HEK293 (cell line): ENCODE results near the gene LRP8.
A peak's percentile ranks its signal among the peaks of the same experiment; 100 is the strongest.

Source experiments
- CTCF ChIA-PET: fragments of 350-600 bp; formaldehyde crosslinking; extraction: SDS; loops from one replicate; lab custom pipeline; 2021; ENCODE audit warnings: antibody characterized with exemption; lab: Yijun Ruan, JAX
- POLR2A ChIA-PET: fragments of 300-600 bp; formaldehyde crosslinking; extraction: SDS; loops from one replicate; lab custom pipeline; 2020; ENCODE audit warnings: antibody characterized with exemption, inconsistent platforms; lab: Yijun Ruan, JAX
- H3K27ac ChIP-seq: fragments of 200-500 bp; sonication (Bioruptor generic); 2 replicates; pipeline ENCODE4 v1.5.1; 2014; ENCODE audit warnings: low read depth, low read length, control low read depth, inconsistent platforms; ENCODE audit errors: extremely low read depth
- H3K36me3 ChIP-seq, 2 experiments: fragments of 200-500 bp in 1 of 2; sonication (Bioruptor generic) in 1 of 2; 1 replicate in 1 of 2; 2 replicates in 1 of 2; pipeline ENCODE4 v1.5.1; 2014 to 2017; ENCODE audit warnings: inconsistent platforms in 2 of 2, low read length in 2 of 2; ENCODE audit not compliant: control insufficient read depth in 2 of 2, insufficient read depth in 1 of 2
- H3K4me1 ChIP-seq: fragments of 200-500 bp; sonication (Bioruptor generic); 2 replicates; pipeline ENCODE4 v1.5.1; 2014; ENCODE audit warnings: mild to moderate bottlenecking, low read length, inconsistent platforms; ENCODE audit not compliant: control insufficient read depth, insufficient read depth
- H3K4me3 ChIP-seq: 2 replicates; pipeline ENCODE4 v1.5.1; 2011; ENCODE audit warnings: low read depth, mild to moderate bottlenecking, control low read depth, low read length, moderate library complexity
- H3K9me3 ChIP-seq: fragments of 200-500 bp; sonication (Bioruptor generic); 2 replicates; pipeline ENCODE4 v1.5.1; 2014; ENCODE audit warnings: low read depth, low read length, inconsistent platforms; ENCODE audit not compliant: control insufficient read depth, insufficient read depth
- HOXC10 ChIP-seq: sonication (generic); formaldehyde crosslinking; IDR thresholded peaks from 2 replicates; pipeline ENCODE4 v1.8.1; 2023; ENCODE audit warnings: mild to moderate bottlenecking, missing genetic modification reagents
- KLF1 ChIP-seq: fragments of 450-650 bp; formaldehyde crosslinking; IDR thresholded peaks from 2 replicates; pipeline ENCODE4 v1.5.1; 2016; ENCODE audit warnings: missing biosample characterization, missing genetic modification characterization
- ZBTB17 ChIP-seq: fragments of 450-650 bp; formaldehyde crosslinking; IDR thresholded peaks from 2 replicates; pipeline ENCODE4 v1.5.1; 2016; ENCODE audit warnings: missing biosample characterization, missing genetic modification characterization
- ZBTB20 ChIP-seq: fragments of 450-650 bp; formaldehyde crosslinking; IDR thresholded peaks from 2 replicates; pipeline ENCODE4 v1.5.1; 2016; ENCODE audit warnings: missing biosample characterization, missing genetic modification characterization
- ZIC2 ChIP-seq: fragments of 450-650 bp; formaldehyde crosslinking; IDR thresholded peaks from 2 replicates; pipeline ENCODE4 v1.5.1; 2016; ENCODE audit warnings: missing biosample characterization, missing genetic modification characterization
- ZNF132 ChIP-seq: fragments of 450-650 bp; formaldehyde crosslinking; IDR thresholded peaks from 2 replicates; pipeline ENCODE4 v1.5.1; 2017; ENCODE audit warnings: missing biosample characterization, missing genetic modification characterization, borderline replicate concordance
- ZNF157 ChIP-seq: fragments of 450-650 bp; formaldehyde crosslinking; IDR thresholded peaks from 2 replicates; pipeline ENCODE4 v1.5.1; 2016; ENCODE audit warnings: missing biosample characterization, missing genetic modification characterization
- ZNF175 ChIP-seq: fragments of 450-650 bp; formaldehyde crosslinking; IDR thresholded peaks from 2 replicates; pipeline ENCODE4 v1.5.1; 2016; ENCODE audit warnings: missing biosample characterization, missing genetic modification characterization
- ZNF266 ChIP-seq: fragments of 450-650 bp; formaldehyde crosslinking; IDR thresholded peaks from 2 replicates; pipeline ENCODE4 v1.5.1; 2016; ENCODE audit warnings: missing biosample characterization, missing genetic modification characterization, low read depth
- ZNF350 ChIP-seq: fragments of 450-650 bp; formaldehyde crosslinking; IDR thresholded peaks from 2 replicates; pipeline ENCODE4 v1.5.0; 2017; ENCODE audit warnings: missing biosample characterization, mild to moderate bottlenecking, missing genetic modification characterization
- ZNF423 ChIP-seq: fragments of 450-650 bp; formaldehyde crosslinking; IDR thresholded peaks from 2 replicates; pipeline ENCODE4 v1.5.1; 2016; ENCODE audit warnings: missing biosample characterization, missing genetic modification characterization
- ZNF529 ChIP-seq: fragments of 450-650 bp; formaldehyde crosslinking; IDR thresholded peaks from 2 replicates; pipeline ENCODE4 v1.5.1; 2017; ENCODE audit warnings: missing genetic modification characterization, missing biosample characterization; ENCODE audit not compliant: insufficient replicate concordance
- ZNF548 ChIP-seq: fragments of 450-650 bp; formaldehyde crosslinking; IDR thresholded peaks from 2 replicates; pipeline ENCODE4 v1.5.1; 2016; ENCODE audit warnings: missing biosample characterization, missing genetic modification characterization
- ZNF596 ChIP-seq: fragments of 450-650 bp; IDR thresholded peaks from 2 replicates; pipeline ENCODE4 v1.5.0; 2018; ENCODE audit warnings: missing biosample characterization, mild to moderate bottlenecking, missing genetic modification characterization, moderate library complexity
- ZNF621 ChIP-seq: fragments of 450-650 bp; formaldehyde crosslinking; IDR thresholded peaks from 2 replicates; pipeline ENCODE4 v1.5.1; 2017; ENCODE audit warnings: missing biosample characterization, missing genetic modification characterization
- ZNF629 ChIP-seq: fragments of 450-650 bp; formaldehyde crosslinking; IDR thresholded peaks from 2 replicates; pipeline ENCODE4 v1.5.1; 2017; ENCODE audit warnings: missing biosample characterization, missing genetic modification characterization
- ZNF664 ChIP-seq: fragments of 450-650 bp; formaldehyde crosslinking; IDR thresholded peaks from 2 replicates; pipeline ENCODE4 v1.5.1; 2016; ENCODE audit warnings: missing biosample characterization, missing genetic modification characterization
- ZNF843 ChIP-seq: fragments of 450-650 bp; formaldehyde crosslinking; IDR thresholded peaks from 2 replicates; pipeline ENCODE4 v1.5.1; 2016; ENCODE audit warnings: missing biosample characterization, missing genetic modification characterization
- ZSCAN30 ChIP-seq: fragments of 450-650 bp; IDR thresholded peaks from 2 replicates; pipeline ENCODE4 v1.5.1; 2018; ENCODE audit warnings: missing biosample characterization, mild to moderate bottlenecking, missing genetic modification characterization, moderate library complexity

LRP8 gene

GRCh38 chr1:53299233-53299632 lies 28.6 kb downstream of the LRP8 start:
- H3K4me1 ChIP-seq: no peaks in the 10 kb centered on the region
- no peak for TF ChIP-seq ZNF596 (tag by site-specific recombination)
- TF ChIP-seq ZNF132: no peak
- TF ChIP-seq ZNF350 (tag by site-specific recombination): no peak
- TF ChIP-seq ZBTB20 (tag by site-specific recombination): no peak
- TF ChIP-seq ZBTB17: peak; percentile 16; the same call in 1 of the 2 replicates
- TF ChIP-seq ZNF423 (tag by site-specific recombination): no peak
- no peak for TF ChIP-seq ZNF664 (tag by site-specific recombination)
- TF ChIP-seq ZNF621: no peak
- TF ChIP-seq ZNF629 (tag by site-specific recombination): no peak
- no peak for TF ChIP-seq ZNF529 (tag by site-specific recombination)
- peak; percentile 89 for TF ChIP-seq ZIC2 (tag by site-specific recombination)
- TF ChIP-seq, all 188 proteins: peak for 2
- ChIA-PET CTCF (no interaction called here), POLR2A (no interaction called here)
- H3K4me3 ChIP-seq: no peak overlapping the region
- H3K27ac ChIP-seq: no peak overlapping the region
- H3K9me3 ChIP-seq: no peaks in the 10 kb centered on the region
- no peaks in the 10 kb centered on the region for H3K36me3 ChIP-seq

GRCh38 chr1:53298045-53298637 lies 29.7 kb downstream of the LRP8 start:
- Histone ChIP-seq H3K36me3 (no peaks in the 10 kb centered on the region), H3K4me3 (no peak overlapping the region), H3K4me1 (no peaks in the 10 kb centered on the region), H3K9me3 (no peaks in the 10 kb centered on the region), H3K27ac (no peak overlapping the region)
- CTCF ChIA-PET: no interaction called here
- no peak for TF ChIP-seq ZNF843 (tag by site-specific recombination)
- peak; percentile 91 for TF ChIP-seq ZIC2 (tag by site-specific recombination)
- POLR2A ChIA-PET: no interaction called here

- Histone ChIP-seq H3K4me3 (no peak overlapping the region), H3K4me1 (no peaks in the 10 kb centered on the region), H3K27ac (no peak overlapping the region), H3K36me3 (no peaks in the 10 kb centered on the region), H3K9me3 (no peaks in the 10 kb centered on the region)
- TF ChIP-seq ZIC2 (tag by site-specific recombination) (peak; percentile 74), ZNF548 (tag by site-specific recombination) (no peak)
- ChIA-PET POLR2A (no interaction called here), CTCF (interaction anchor here (0.6 kb wide), 1 partner anchor 95 kb away, joined by 4 read pairs; no protein-coding TSS in a partner anchor)
These were observed 30.7 kb downstream of the LRP8 start for GRCh38 chr1:53297195-53297594.

- POLR2A ChIA-PET: interaction anchor here (1.0 kb wide), 1 partner anchor 31 kb away, joined by 3 read pairs; no protein-coding TSS in a partner anchor
These were observed 31.6 kb downstream of the LRP8 start for GRCh38 chr1:53296117-53296749.

GRCh38 chr1:53295726-53296116 lies 32.1 kb downstream of the LRP8 start:
- H3K27ac ChIP-seq: no peak overlapping the region
- no peaks in the 10 kb centered on the region for H3K9me3 ChIP-seq
- ChIA-PET CTCF (interaction anchor here (0.7 to 1.3 kb wide), 2 partner anchors 18 to 97 kb away, joined by 3 read pairs; no protein-coding TSS in a partner anchor), POLR2A (interaction anchor here (1.0 kb wide), 1 partner anchor 31 kb away, joined by 3 read pairs; no protein-coding TSS in a partner anchor)
- H3K4me1 ChIP-seq: no peaks in the 10 kb centered on the region
- H3K4me3 ChIP-seq: no peak overlapping the region
- H3K36me3 ChIP-seq: no peaks in the 10 kb centered on the region
- TF ChIP-seq ZNF157 (no peak), ZSCAN30 (tag by site-specific recombination) (no peak), KLF1 (0 out of 2 replicates have a peak, but pooled peaks have one; percentile 25), HOXC10 (CRISPR knock-in tag) (no peak), ZNF175 (tag by site-specific recombination) (no peak)

More at GRCh38 chr1:53296117-53296749, 31.6 kb downstream of the LRP8 start:
- CTCF ChIA-PET: interaction anchor here (0.7 to 1.3 kb wide), 2 partner anchors 19 to 96 kb away, joined by 3 read pairs; no protein-coding TSS in a partner anchor
- TF ChIP-seq ZNF266 (tag by site-specific recombination) (no peak), ZBTB17 (peak; percentile 45; the same call in 1 of the 2 replicates)
- H3K9me3 ChIP-seq: no peaks in the 10 kb centered on the region
- H3K36me3 ChIP-seq: no peaks in the 10 kb centered on the region
- no peak overlapping the region for H3K27ac ChIP-seq
- H3K4me3 ChIP-seq: no peak overlapping the region
- H3K4me1 ChIP-seq: no peaks in the 10 kb centered on the region
